Upper lobe of right lung (tissue), 1 donor: ENCODE data around the gene MACIR. TPM values are rescaled to one million over a fixed set of nuclear protein-coding genes. Genes with fewer than 3 reads are reported as not detected.
A peak's percentile ranks its signal among the peaks of the same experiment; 100 is the strongest.

Source experiments
- ATAC-seq: fragments of 200-7000 bp; cut with Tn5 transposase; one replicate; pipeline ENCODE4 v1.9.1; 2020; ENCODE audit warnings: mild to moderate bottlenecking, moderate library complexity
- DNase-seq: peaks from one replicate; pipeline ENCODE4 v3.0.0-alpha.2; 2020
- H3K27ac ChIP-seq: fragments of 200-600 bp; one replicate; pipeline ENCODE4 v1.8.0; 2022
- H3K27me3 ChIP-seq: fragments of 200-600 bp; one replicate; pipeline ENCODE4 v1.8.0; 2022; ENCODE audit warnings: mild to moderate bottlenecking
- H3K36me3 ChIP-seq: fragments of 200-600 bp; one replicate; pipeline ENCODE4 v1.8.0; 2022
- H3K4me1 ChIP-seq: fragments of 200-600 bp; one replicate; pipeline ENCODE4 v1.8.0; 2022
- H3K4me3 ChIP-seq: fragments of 200-600 bp; one replicate; pipeline ENCODE4 v1.8.0; 2022; ENCODE audit warnings: mild to moderate bottlenecking
- H3K9me3 ChIP-seq: fragments of 200-600 bp; one replicate; pipeline ENCODE4 v1.8.0; 2022
- CTCF ChIP-seq: fragments of 200-600 bp; IDR thresholded peaks from one replicate; pipeline ENCODE4 v1.8.0; 2022; ENCODE audit warnings: antibody characterized with exemption
- intact Hi-C: fragments of 100-400 bp; cut with DNase I; formaldehyde crosslinking; loops from one replicate; pipeline ENCODE4 v1.11.0; 2022
- long read RNA-seq: library from polyadenylated mRNA; unstranded; transcript quantifications from one replicate; pipeline ENCODE4 v2.0.0, GENCODE V29; 2021
- total RNA-seq: library from RNA; stranded (reverse); fragmentation: NEBNext Ultra II Directional; extraction: Animal tissue kit (Norgen Biotek cat#: 25700); gene quantifications from one replicate; pipeline ENCODE4 v1.2.1, GENCODE V29; 2021
- donor health status: DM: no; HTN: yes; CAD: no; lungs with severe emphysema.

The MACIR gene
- 4.2 TPM for total RNA-seq
- long read RNA-seq, transcript C5orf30-201 (3 exons, 3,049 nt) = major isoform, 10 of 12 reads
- long read RNA-seq, partial matches to known transcripts = 1 of 12 reads
- long read RNA-seq, other reads (novel, unspliced or antisense) = 1 of 12 reads

GRCh38 chr5:103258368-103258956 lies at the start of gene MACIR:
MACIR (plus strand) TSS chr5:103258763; CDS start chr5:103275920, 17,157 bp downstream.
- ATAC-seq = peak; percentile 98
- Histone ChIP-seq H3K9me3 (no peaks in the 10 kb centered on the region), H3K27ac (peak within 1 kb of the TSS; percentile 81), H3K36me3 (no peaks in the 10 kb centered on the region), H3K4me1 (peaks cover 4% of the 10 kb centered on the region), H3K4me3 (peak within 1 kb of the TSS; percentile 96), H3K27me3 (no peaks in the 10 kb centered on the region)
- TF ChIP-seq CTCF = no peak
- peak; percentile 99 for DNase-seq
- intact Hi-C loops = no loop called here

- DNase-seq = no peak
- Histone ChIP-seq H3K36me3 (no peaks in the 10 kb centered on the region), H3K9me3 (no peaks in the 10 kb centered on the region), H3K27me3 (no peaks in the 10 kb centered on the region), H3K4me3 (no peak overlapping the region), H3K27ac (no peak overlapping the region), H3K4me1 (no peaks in the 10 kb centered on the region)
- TF ChIP-seq CTCF = no peak
- no peak for ATAC-seq
- intact Hi-C loops = no loop called here
These were observed 49.5 kb upstream of the MACIR start for GRCh38 chr5:103209065-103209464.

- ATAC-seq = no peak
- Histone ChIP-seq H3K4me3 (no peak overlapping the region), H3K27ac (no peak overlapping the region), H3K4me1 (no peaks in the 10 kb centered on the region), H3K9me3 (no peaks in the 10 kb centered on the region), H3K27me3 (no peaks in the 10 kb centered on the region), H3K36me3 (no peaks in the 10 kb centered on the region)
- intact Hi-C loops = no loop called here
- DNase-seq = no peak
- no peak for TF ChIP-seq CTCF
These were observed 47.6 kb upstream of the MACIR start for GRCh38 chr5:103210952-103211351.

GRCh38 chr5:103211576-103212561 lies 46.7 kb upstream of the MACIR start:
- intact Hi-C loops = no loop called here
- Histone ChIP-seq H3K4me3 (no peak overlapping the region), H3K9me3 (no peaks in the 10 kb centered on the region), H3K36me3 (no peaks in the 10 kb centered on the region), H3K4me1 (no peaks in the 10 kb centered on the region), H3K27ac (no peak overlapping the region), H3K27me3 (no peaks in the 10 kb centered on the region)
- ATAC-seq = peak; percentile 48
- no peak for TF ChIP-seq CTCF
- DNase-seq = no peak

GRCh38 chr5:103216137-103216536 lies 42.4 kb upstream of the MACIR start:
- no peak for TF ChIP-seq CTCF
- no peaks in the 10 kb centered on the region for H3K9me3 ChIP-seq
- H3K36me3 ChIP-seq = no peaks in the 10 kb centered on the region
- no peak overlapping the region for H3K4me3 ChIP-seq
- ATAC-seq (peak; percentile 34), DNase-seq (no peak)
- no peaks in the 10 kb centered on the region for H3K27me3 ChIP-seq
- no peaks in the 10 kb centered on the region for H3K4me1 ChIP-seq
- intact Hi-C loops = no loop called here
- no peak overlapping the region for H3K27ac ChIP-seq
